IMR-90 (cell line): ENCODE results near the gene FAM209B. TPM values are rescaled to one million over a fixed set of nuclear protein-coding genes. Genes with fewer than 3 reads are reported as not detected.
A peak's percentile ranks its signal among the peaks of the same experiment; 100 is the strongest.

Experiments
- ATAC-seq: fragments of 200-7000 bp; cut with Tn5 transposase; 2 replicates; pipeline ENCODE4 v1.9.1; 2020; ENCODE audit warnings: low read depth, mild to moderate bottlenecking, moderate library complexity
- BruUV-seq: library from RNA; stranded (reverse); fragments of 400-500 nt; replicated peaks from 2 replicates; lab custom pipeline; 2021; lab: Mats Ljungman, UMichigan
- CTCF ChIA-PET: fragments of 300-600 bp; formaldehyde crosslinking; extraction: SDS; loops from one replicate; lab custom pipeline; 2021; ENCODE audit warnings: antibody characterized with exemption; lab: Yijun Ruan, JAX
- POLR2A ChIA-PET: fragments of 300-600 bp; sonication (Branson Sonifier 250); formaldehyde crosslinking; loops from one replicate; lab custom pipeline; 2022; ENCODE audit warnings: antibody characterized with exemption; ENCODE audit not compliant: unreplicated experiment; lab: Charles Lee
- DNase-seq: peaks from one replicate; pipeline ENCODE4 v3.0.0; 2013
- H2AFZ ChIP-seq: replicated peaks from 2 replicates; pipeline ENCODE3; 2013; ENCODE audit warnings: low read length, mild to moderate bottlenecking; ENCODE audit not compliant: poor library complexity
- H2AK5ac ChIP-seq: 2 replicates; pipeline ENCODE4 v1.6.1; 2013; ENCODE audit warnings: low read depth, low read length, inconsistent platforms
- H2AK9ac ChIP-seq: replicated peaks from 2 replicates; pipeline ENCODE3; 2013; ENCODE audit warnings: mild to moderate bottlenecking, low read depth, low read length, moderate library complexity; ENCODE audit not compliant: poor library complexity
- H2BK120ac ChIP-seq: 2 replicates; pipeline ENCODE4 v1.6.1; 2013; ENCODE audit warnings: low read depth, low read length, inconsistent platforms
- H2BK15ac ChIP-seq: 3 replicates; pipeline ENCODE4 v1.6.1; 2013; ENCODE audit warnings: low read depth, low read length, inconsistent platforms
- H2BK20ac ChIP-seq: 2 replicates; pipeline ENCODE4 v1.6.1; 2013; ENCODE audit warnings: low read depth, mild to moderate bottlenecking, inconsistent platforms, low read length, moderate library complexity
- H2BK5ac ChIP-seq: 2 replicates; pipeline ENCODE4 v1.6.1; 2013; ENCODE audit warnings: mild to moderate bottlenecking, low read depth, low read length, inconsistent platforms; ENCODE audit not compliant: poor library complexity, severe bottlenecking
- H3K14ac ChIP-seq: replicated peaks from 2 replicates; pipeline ENCODE4 v1.6.1; 2013; ENCODE audit warnings: low read depth, low read length, inconsistent platforms
- H3K18ac ChIP-seq: 2 replicates; pipeline ENCODE4 v1.6.1; 2013; ENCODE audit warnings: low read depth, low read length, control low read depth
- H3K23ac ChIP-seq: 2 replicates; pipeline ENCODE4 v1.6.1; 2013; ENCODE audit warnings: low read depth, low read length, inconsistent platforms
- H3K27ac ChIP-seq: 2 replicates; pipeline ENCODE4 v1.5.1; 2013; ENCODE audit warnings: mild to moderate bottlenecking, control low read depth, low read length; ENCODE audit not compliant: insufficient read depth
- H3K27me3 ChIP-seq: 2 replicates; pipeline ENCODE4 v1.6.1; 2013; ENCODE audit warnings: low read length; ENCODE audit not compliant: control insufficient read depth, insufficient read depth
- H3K36me3 ChIP-seq: 2 replicates; pipeline ENCODE4 v1.6.1; 2013; ENCODE audit warnings: low read length, mixed read lengths; ENCODE audit not compliant: control insufficient read depth, insufficient read depth
- H3K4ac ChIP-seq: 2 replicates; pipeline ENCODE4 v1.6.1; 2013; ENCODE audit warnings: low read depth, low read length, inconsistent platforms
- H3K4me1 ChIP-seq: 2 replicates; pipeline ENCODE4 v1.6.1; 2013; ENCODE audit warnings: low read length, mixed read lengths; ENCODE audit not compliant: control insufficient read depth, insufficient read depth
- H3K4me2 ChIP-seq: 2 replicates; pipeline ENCODE4 v1.6.1; 2013; ENCODE audit warnings: low read depth, mild to moderate bottlenecking, control low read depth, low read length, moderate library complexity
- H3K4me3 ChIP-seq: 2 replicates; pipeline ENCODE4 v1.5.1; 2013; ENCODE audit warnings: low read depth, mild to moderate bottlenecking, control low read depth, low read length, moderate library complexity; ENCODE audit not compliant: insufficient read depth
- H3K56ac ChIP-seq: 2 replicates; pipeline ENCODE4 v1.6.1; 2013; ENCODE audit warnings: low read length, inconsistent platforms; ENCODE audit not compliant: insufficient read depth; ENCODE audit errors: extremely low read depth
- H3K79me1 ChIP-seq, 2 experiments: 2 replicates each; pipeline ENCODE4 v1.6.1; 2013; ENCODE audit warnings: low read length in 2 of 2, inconsistent platforms in 1 of 2, low read depth in 1 of 2
- H3K9ac ChIP-seq: 2 replicates; pipeline ENCODE4 v1.6.1; 2013; ENCODE audit warnings: low read depth, low read length, control low read depth
- H3K9me1 ChIP-seq: 2 replicates; pipeline ENCODE4 v1.6.1; 2013; ENCODE audit warnings: low read length, inconsistent platforms; ENCODE audit not compliant: insufficient read depth
- H3K9me3 ChIP-seq: 2 replicates; pipeline ENCODE4 v1.6.1; 2013; ENCODE audit warnings: low read length; ENCODE audit not compliant: control insufficient read depth, insufficient read depth
- H4K20me1 ChIP-seq: 2 replicates; pipeline ENCODE4 v1.6.1; 2013; ENCODE audit warnings: low read length, inconsistent platforms; ENCODE audit not compliant: insufficient read depth
- H4K5ac ChIP-seq: 2 replicates; pipeline ENCODE4 v1.6.1; 2013; ENCODE audit warnings: mild to moderate bottlenecking, low read depth, low read length, control low read depth
- H4K8ac ChIP-seq, 2 experiments: 2 replicates each; pipeline ENCODE4 v1.6.1; 2013; ENCODE audit warnings: low read depth in 2 of 2, low read length in 2 of 2, control low read depth in 1 of 2, inconsistent platforms in 1 of 2
- H4K91ac ChIP-seq: 2 replicates; pipeline ENCODE4 v1.6.1; 2013; ENCODE audit warnings: low read depth, low read length, inconsistent platforms; ENCODE audit not compliant: insufficient read depth
- CEBPB ChIP-seq: IDR thresholded peaks from 2 replicates; pipeline ENCODE4 v1.6.1; 2012; ENCODE audit warnings: low read depth, low read length, improper control_type of control experiment
- CTCF ChIP-seq: conservative IDR thresholded peaks from 2 replicates; pipeline ENCODE4 v1.5.1; 2012; ENCODE audit warnings: mild to moderate bottlenecking, low read depth, low read length, improper control_type of control experiment
- ELK1 ChIP-seq: fragments of 150-350 bp; IDR thresholded peaks from 2 replicates; pipeline ENCODE4 v1.6.1; 2016; ENCODE audit warnings: low read depth, mild to moderate bottlenecking, low read length, moderate library complexity, borderline replicate concordance
- FOS ChIP-seq: fragments of 150-350 bp; IDR thresholded peaks from 2 replicates; pipeline ENCODE4 v1.6.1; 2016; ENCODE audit warnings: low read depth, low read length
- MAFK ChIP-seq: IDR thresholded peaks from 2 replicates; pipeline ENCODE4 v1.6.1; 2012; ENCODE audit warnings: low read depth, low read length, improper control_type of control experiment
- MAZ ChIP-seq: IDR thresholded peaks from 2 replicates; pipeline ENCODE4 v1.6.1; 2012; ENCODE audit warnings: low read depth, mild to moderate bottlenecking, low read length, improper control_type of control experiment, moderate library complexity, borderline replicate concordance
- MXI1 ChIP-seq: IDR thresholded peaks from 2 replicates; pipeline ENCODE4 v1.6.1; 2012; ENCODE audit warnings: low read depth, mild to moderate bottlenecking, low read length, moderate library complexity, borderline replicate concordance
- NFE2L2 ChIP-seq: fragments of 150-350 bp; IDR thresholded peaks from 2 replicates; pipeline ENCODE4 v1.6.1; 2016; ENCODE audit warnings: low read depth, mild to moderate bottlenecking, low read length
- POLR2A ChIP-seq: IDR thresholded peaks from 2 replicates; pipeline ENCODE4 v1.6.1; 2012; ENCODE audit warnings: mild to moderate bottlenecking, low read depth, low read length
- RAD21 ChIP-seq: IDR thresholded peaks from 2 replicates; pipeline ENCODE4 v1.6.1; 2012; ENCODE audit warnings: low read length, improper control_type of control experiment
- RCOR1 ChIP-seq: IDR thresholded peaks from 2 replicates; pipeline ENCODE4 v1.6.1; 2012; ENCODE audit warnings: mild to moderate bottlenecking, low read length, improper control_type of control experiment; ENCODE audit not compliant: insufficient replicate concordance
- SMC3 ChIP-seq: fragments of 150-350 bp; IDR thresholded peaks from 2 replicates; pipeline ENCODE4 v1.6.1; 2016; ENCODE audit warnings: low read depth, mild to moderate bottlenecking, antibody characterized with exemption, low read length, moderate library complexity
- USF2 ChIP-seq: fragments of 150-350 bp; IDR thresholded peaks from 2 replicates; pipeline ENCODE4 v1.6.1; 2017; ENCODE audit warnings: mild to moderate bottlenecking, antibody characterized with exemption, low read length, low read depth
- WGBS, 2 experiments: methylation state at CpG; one replicate each; pipeline versions ENCODE4 v1.1.5 to v1.1.7; 2013; ENCODE audit warnings: missing lambda C conversion rate in 2 of 2; ENCODE audit not compliant: insufficient read length in 1 of 2; ENCODE audit errors: extremely low coverage in 2 of 2; 5-methylcytosine and 5-hydroxymethylcytosine counted together
- dilution Hi-C: fragments of 300-500 bp; cut with HindIII; formaldehyde crosslinking; loops from one replicate; pipeline ENCODE4 v1.14.3; 2018; ENCODE audit warnings: low sequenced_read_pairs; ENCODE audit not compliant: unreplicated experiment
- in situ Hi-C: fragments of 300-500 bp; cut with MboI; formaldehyde crosslinking; loops from 3 replicates; pipeline ENCODE4 v1.14.3; 2019; ENCODE audit warnings: low sequenced_read_pairs, inconsistent platforms, mixed read lengths
- intact Hi-C: fragments of 100-400 bp; cut with micrococcal nuclease; formaldehyde crosslinking; loops from 2 replicates; pipeline ENCODE4 v1.10.0; 2022
- polyA plus RNA-seq, 3 experiments: library from polyadenylated mRNA; depleted of rRNA; stranded (reverse); fragments of >200 nt; gene quantifications; 2 replicates each; pipeline ENCODE4 v1.2.3, GENCODE V29; 2012; ENCODE audit warnings: low replicate concordance in 1 of 3
- total RNA-seq: library from RNA; depleted of rRNA; stranded (reverse); fragments of >200 nt; gene quantifications from 2 replicates; pipeline ENCODE4 v1.2.3, GENCODE V29; 2012

FAM209B gene
- total and polyA plus RNA-seq, 2 of the 4 experiments (the other 2 are of a cell fraction): 0.24 TPM; not detected in 1

- intact Hi-C loops (loop anchor here (5.0 kb wide), 1 partner anchor 1936 kb away; no protein-coding TSS in a partner anchor), dilution Hi-C loops (no loop called here), in situ Hi-C loops (no loop called here)
- Histone ChIP-seq H2AK5ac (no peak overlapping the region), H4K5ac (no peak overlapping the region), H4K20me1 (peaks cover 4% of the 10 kb centered on the region; the same call in 1 of the 2 replicates), H3K4ac (no peak overlapping the region), H3K79me1 (peaks cover 6 to 24% of the 10 kb centered on the region in 2 experiments; a peak in 2 of 4 replicates), H2BK5ac (no peak overlapping the region), H2BK20ac (no peak overlapping the region), H3K9me1 (peaks cover 9% of the 10 kb centered on the region; the same call in 1 of the 2 replicates), H3K36me3 (peaks cover 29% of the 10 kb centered on the region), H3K4me2 (no peak overlapping the region), H2AFZ (no peak overlapping the region), H4K8ac (no peak overlapping the region), H3K27me3 (no peaks in the 10 kb centered on the region), H3K23ac (no peak overlapping the region), H3K4me1 (peaks cover 2% of the 10 kb centered on the region; the same call in 1 of the 2 replicates), H3K4me3 (no peak overlapping the region), H3K9me3 (no peaks in the 10 kb centered on the region), H3K27ac (no peak overlapping the region), H2AK9ac (no peak overlapping the region), H2BK15ac (no peak overlapping the region), H3K14ac (no peak overlapping the region), H3K18ac (no peak overlapping the region), H3K56ac (no peak overlapping the region), H2BK120ac (no peak overlapping the region), H3K9ac (no peak overlapping the region), H4K91ac (no peak overlapping the region)
- peak; percentile 39; the same call in 1 of the 2 replicates for ATAC-seq
- 100% methylated on average over 4 of the region's 22 CpGs; no CpG with 5 or more reads in 1 of the 2 experiments for WGBS, 2 experiments
- BruUV-seq: no TSS peak
- peak; percentile 7 for DNase-seq
- POLR2A ChIA-PET: no interaction called here
- CTCF ChIA-PET: interaction anchor here (1.2 kb wide), 1 partner anchor 10 kb away, joined by 4 read pairs; no protein-coding TSS in a partner anchor
- TF ChIP-seq CEBPB: no peak
- TF ChIP-seq NFE2L2: no peak
- TF ChIP-seq RAD21: no peak
- no peak for TF ChIP-seq SMC3
- no peak for TF ChIP-seq ELK1
- TF ChIP-seq USF2: no peak
- no peak for TF ChIP-seq RCOR1
- no peak for TF ChIP-seq MAFK
- TF ChIP-seq MXI1: no peak
- TF ChIP-seq MAZ: no peak
- TF ChIP-seq FOS: no peak
- no peak for TF ChIP-seq CTCF
- no peak for TF ChIP-seq POLR2A
Observed at GRCh38 chr20:56513161-56514150, 19.6 kb upstream of the FAM209B start.
